Breast epithelium (tissue), 3 donors: ENCODE results near the gene ANKRD42. TPM values are rescaled to one million over a fixed set of nuclear protein-coding genes. Genes with fewer than 3 reads are reported as not detected.

Experiments used
- total RNA-seq, 3 donors: library from RNA; depleted of rRNA; stranded (reverse); fragments of >200 nt; gene quantifications; one replicate each; pipeline ENCODE4 v1.1.0, GENCODE V29; 2016

Gene ANKRD42
- total RNA-seq, 3 donors from 2014 or later: 17.0 to 22.7 (median 17.4) TPM

Other genes with a start within 250 kb of the ANKRD42 start
- gene RAB30, start 121.8 kb upstream of the ANKRD42 start, total RNA-seq: 10 to 100 TPM; 20.3 to 26.6 (median 24.2) TPM
- gene PCF11, start 36.6 kb upstream of the ANKRD42 start, total RNA-seq: 100 to 1,000 TPM in 2 of 3 donors, 10 to 100 TPM in 1; 78.7 to 133 (median 130) TPM
- 10 to 100 TPM; 35.2 to 47.7 (median 35.4) TPM for gene CCDC90B, start 92.7 kb downstream of the ANKRD42 start, total RNA-seq